Right lobe of liver (tissue), 6 donors: ENCODE measurements around the gene HOXA9. TPM values are rescaled to one million over a fixed set of nuclear protein-coding genes. Genes with fewer than 3 reads are reported as not detected.

Experiments used
- ATAC-seq, 4 donors: fragments of 200-7000 bp; cut with Tn5 transposase; one replicate each; pipeline ENCODE4 v1.9.1; 2020; ENCODE audit warnings: mild to moderate bottlenecking in 4 of 4, moderate library complexity in 4 of 4
- DNase-seq, 3 donors: peaks; one replicate each; pipeline ENCODE4 v3.0.0-alpha.2; 2020
- H3K27ac ChIP-seq, 3 donors: fragments of 200-600 bp; one replicate each; pipeline ENCODE4 v1.8.0; 2022
- H3K27me3 ChIP-seq, 2 donors: fragments of 200-600 bp; one replicate each; pipeline ENCODE4 v1.8.0; 2022
- H3K36me3 ChIP-seq, 4 donors: fragments of 200-600 bp; sonication (generic) in 1 of 4; one replicate each; pipeline versions ENCODE4 v1.5.1 to v1.8.0; 2017 to 2022; ENCODE audit warnings: control low read depth in 1 of 4
- H3K4me1 ChIP-seq, 4 donors: fragments of 200-600 bp; sonication (generic) in 1 of 4; one replicate each; pipeline versions ENCODE4 v1.5.1 to v1.8.0; 2017 to 2022; ENCODE audit warnings: control low read depth in 1 of 4
- H3K4me3 ChIP-seq, 3 donors: fragments of 200-600 bp; one replicate each; pipeline ENCODE4 v1.8.0; 2022
- H3K9me3 ChIP-seq, 4 donors: fragments of 200-600 bp; sonication (generic) in 1 of 4; one replicate each; pipeline versions ENCODE4 v1.5.1 to v1.8.0; 2017 to 2022; ENCODE audit warnings: control low read depth in 1 of 4
- POLR2A ChIP-seq: fragments of 450-650 bp; IDR thresholded peaks from one replicate; pipeline ENCODE4 v1.6.1; 2017; ENCODE audit warnings: antibody characterized with exemption, mild to moderate bottlenecking
- WGBS: methylation state at CpG from one replicate; pipeline ENCODE4 v1.1.6; 2018; ENCODE audit warnings: low coverage, low lambda C conversion rate; ENCODE audit not compliant: insufficient coverage; ENCODE audit errors: missing lambda C conversion rate; 5-methylcytosine and 5-hydroxymethylcytosine counted together
- intact Hi-C, 2 donors: fragments of 100-400 bp; cut with DNase I; formaldehyde crosslinking; loops; one replicate each; pipeline versions ENCODE4 v1.11.2 to v1.14.1; 2022
- total RNA-seq, 6 experiments: library from RNA; depleted of rRNA in 2 of 6; stranded (reverse); fragments of >200 nt in 2 of 6; fragmentation: NEBNext Ultra II Directional in 3 of 6; extraction: Animal tissue kit (Norgen Biotek cat#: 25700) in 3 of 6; gene quantifications; one replicate each; pipeline versions ENCODE4 v1.1.0 to v1.2.4, GENCODE V29; 2016 to 2023
- TF ChIP-seq, protein P1 (sequence below), 4 donors: fragments of 200-600 bp in 3 of 4; fragments of 450-650 bp in 1 of 4; IDR thresholded peaks; one replicate each; pipeline versions ENCODE4 v1.5.1 to v1.8.0; 2016 to 2022; ENCODE audit warnings: antibody characterized with exemption in 4 of 4, mild to moderate bottlenecking in 2 of 4
- donor health status: DM: no; HTN: yes; CAD: no.
- donor health status: DM: no; HTN: no; CAD: no.
- donor health status: DM: no; HTN: no; CAD: no.
- donor health status: DM: no; HTN: yes; CAD: no.
- donor health status: DM: no; HTN: yes; CAD: no.

HOXA9 gene
- total RNA-seq, 6 experiments from 2014 or later = 0.09 TPM; not detected in 5

DNA sequence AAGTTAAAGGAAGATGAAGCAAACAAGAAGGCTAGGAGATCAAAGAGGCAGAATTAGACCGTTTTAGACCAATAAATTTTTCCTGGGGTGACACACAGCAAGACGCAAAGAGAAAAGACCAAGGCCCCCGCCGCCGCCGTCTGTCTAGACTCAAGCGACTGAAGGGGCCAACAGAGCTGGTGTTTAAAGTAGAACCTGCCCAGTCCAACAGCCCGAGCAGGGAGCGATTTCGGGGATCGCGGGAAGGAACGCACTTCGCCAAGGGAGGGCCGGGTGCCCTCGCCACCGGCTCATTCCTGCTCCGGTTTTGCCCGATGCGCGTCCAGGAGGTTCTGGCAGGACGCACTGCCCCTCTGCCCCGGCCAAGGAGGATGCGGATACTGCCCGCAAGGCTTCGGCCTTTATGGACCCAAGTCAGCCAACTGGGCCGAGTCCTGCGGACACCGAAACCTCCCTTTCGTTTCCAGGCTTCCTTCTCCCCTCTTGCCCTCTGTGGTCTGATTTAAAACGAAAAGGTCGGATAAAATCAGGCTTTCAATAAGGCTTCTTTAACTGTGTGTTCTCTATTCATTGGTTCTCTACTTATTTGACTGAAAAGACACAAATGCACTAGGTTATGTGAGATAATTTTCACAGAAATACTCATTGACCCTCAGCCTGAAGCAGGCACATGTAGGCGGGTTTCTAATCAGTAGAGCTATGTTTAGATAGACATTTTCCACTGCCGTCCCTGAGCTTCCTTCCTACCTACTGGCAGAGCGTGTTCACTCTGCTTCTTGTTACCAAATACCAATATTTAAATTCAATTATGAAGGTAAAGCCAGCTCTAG lies 6.7 kb downstream of the HOXA9 start:
- no peaks in the 10 kb centered on the region for H3K36me3 ChIP-seq
- no peaks in the 10 kb centered on the region for H3K9me3 ChIP-seq
- no peak for ATAC-seq
- WGBS = 7% methylated on average over 19 of the region's 35 CpGs
- no peak for DNase-seq
- H3K27me3 ChIP-seq = peaks cover 27 to 48% of the 10 kb centered on the region in 2 donors
- intact Hi-C loops = loop anchor here (5.0 to 10.0 kb wide), 2 partner anchors 481 to 784 kb away; no protein-coding TSS in a partner anchor
- TF ChIP-seq POLR2A = no peak
- TF ChIP-seq, protein P1, sequence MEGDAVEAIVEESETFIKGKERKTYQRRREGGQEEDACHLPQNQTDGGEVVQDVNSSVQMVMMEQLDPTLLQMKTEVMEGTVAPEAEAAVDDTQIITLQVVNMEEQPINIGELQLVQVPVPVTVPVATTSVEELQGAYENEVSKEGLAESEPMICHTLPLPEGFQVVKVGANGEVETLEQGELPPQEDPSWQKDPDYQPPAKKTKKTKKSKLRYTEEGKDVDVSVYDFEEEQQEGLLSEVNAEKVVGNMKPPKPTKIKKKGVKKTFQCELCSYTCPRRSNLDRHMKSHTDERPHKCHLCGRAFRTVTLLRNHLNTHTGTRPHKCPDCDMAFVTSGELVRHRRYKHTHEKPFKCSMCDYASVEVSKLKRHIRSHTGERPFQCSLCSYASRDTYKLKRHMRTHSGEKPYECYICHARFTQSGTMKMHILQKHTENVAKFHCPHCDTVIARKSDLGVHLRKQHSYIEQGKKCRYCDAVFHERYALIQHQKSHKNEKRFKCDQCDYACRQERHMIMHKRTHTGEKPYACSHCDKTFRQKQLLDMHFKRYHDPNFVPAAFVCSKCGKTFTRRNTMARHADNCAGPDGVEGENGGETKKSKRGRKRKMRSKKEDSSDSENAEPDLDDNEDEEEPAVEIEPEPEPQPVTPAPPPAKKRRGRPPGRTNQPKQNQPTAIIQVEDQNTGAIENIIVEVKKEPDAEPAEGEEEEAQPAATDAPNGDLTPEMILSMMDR (IDR thresholded peaks at IDR 0.05) = no peak
- H3K4me1 ChIP-seq = peaks cover 0 to 15% (median 6%) of the 10 kb centered on the region in 4 donors
- no peak overlapping the region for H3K27ac ChIP-seq
- H3K4me3 ChIP-seq = no peak overlapping the region

- H3K27ac ChIP-seq = no peak overlapping the region
- DNase-seq (no peak), ATAC-seq (no peak)
- H3K4me1 ChIP-seq = peaks cover 0 to 15% (median 6%) of the 10 kb centered on the region in 4 donors
- intact Hi-C loops = loop anchor here (5.0 to 10.0 kb wide), 2 partner anchors 481 to 783 kb away; no protein-coding TSS in a partner anchor
- WGBS = 8% methylated on average over 25 of the region's 30 CpGs
- no peaks in the 10 kb centered on the region for H3K9me3 ChIP-seq
- H3K36me3 ChIP-seq = no peaks in the 10 kb centered on the region
- H3K4me3 ChIP-seq = no peak overlapping the region
- peaks cover 29 to 50% of the 10 kb centered on the region in 2 donors for H3K27me3 ChIP-seq
- no peak for TF ChIP-seq POLR2A
- TF ChIP-seq, protein P1 (IDR thresholded peaks at IDR 0.05) = no peak
Measured at GRCh38 chr7:27157702-27158431, 7.5 kb downstream of the HOXA9 start.

DNA sequence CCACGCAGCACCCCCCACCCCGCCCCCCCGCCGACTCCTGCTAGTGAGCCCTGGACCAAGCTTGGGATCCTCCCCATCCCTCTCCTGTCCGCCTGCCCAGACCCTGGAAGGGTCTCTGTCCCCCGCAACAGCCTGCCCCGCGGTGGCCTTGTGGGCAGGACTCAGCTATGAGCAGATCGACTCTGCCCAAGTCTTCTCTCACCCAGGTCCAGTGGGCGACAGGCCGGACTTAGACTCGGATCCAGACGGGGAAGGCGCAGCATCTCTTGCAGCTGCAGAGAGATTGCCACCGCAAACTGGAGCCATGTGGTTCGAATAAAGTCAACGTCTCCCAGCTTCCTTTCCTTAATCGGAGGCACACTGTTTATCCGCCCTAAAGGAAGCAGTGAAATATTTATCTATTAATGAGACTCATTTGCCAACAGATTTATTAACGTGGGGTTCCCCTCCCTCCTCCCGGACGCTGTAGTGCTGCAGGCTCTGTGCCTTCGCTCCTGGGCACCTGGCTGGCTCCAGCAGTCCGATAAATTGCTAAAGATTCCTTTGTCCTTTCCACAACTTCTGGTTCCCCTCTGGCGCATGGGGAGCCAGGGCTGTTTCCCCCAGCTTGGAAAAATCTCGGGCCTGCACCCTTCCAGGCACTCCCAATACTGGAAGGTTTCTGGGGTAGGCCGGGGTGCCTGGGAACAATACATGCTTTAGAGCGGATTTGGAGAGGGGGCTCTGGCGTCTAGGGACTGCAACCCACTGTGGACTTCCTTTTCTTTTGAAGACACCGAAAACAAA lies 8.2 kb downstream of the HOXA9 start:
- Histone ChIP-seq H3K27me3 (peaks cover 32 to 57% of the 10 kb centered on the region in 2 donors), H3K4me1 (peaks cover 0 to 15% (median 6%) of the 10 kb centered on the region in 4 donors), H3K4me3 (no peak overlapping the region), H3K27ac (no peak overlapping the region), H3K9me3 (no peaks in the 10 kb centered on the region), H3K36me3 (no peaks in the 10 kb centered on the region)
- intact Hi-C loops = loop anchor here (5.0 to 10.0 kb wide), 2 partner anchors 480 to 782 kb away; no protein-coding TSS in a partner anchor
- no peak for TF ChIP-seq POLR2A
- TF ChIP-seq, protein P1 (IDR thresholded peaks at IDR 0.05) = no peak
- DNase-seq (peak in 1 of 3 donors; percentile 28), ATAC-seq (no peak)
- 11% methylated on average over 15 of the region's 30 CpGs for WGBS

- DNase-seq (peak in 1 of 3 donors; percentile 31), ATAC-seq (no peak)
- Histone ChIP-seq H3K4me1 (peaks cover 0 to 15% (median 6%) of the 10 kb centered on the region in 4 donors), H3K27me3 (peaks cover 32 to 60% of the 10 kb centered on the region in 2 donors), H3K27ac (no peak within 1 kb of the TSS), H3K36me3 (no peaks in the 10 kb centered on the region), H3K9me3 (no peaks in the 10 kb centered on the region), H3K4me3 (no peak within 1 kb of the TSS)
- 3% methylated on average over 6 of the region's 33 CpGs for WGBS
- TF ChIP-seq, protein P1 (IDR thresholded peaks at IDR 0.05) = no peak
- TF ChIP-seq POLR2A = no peak
- intact Hi-C loops = loop anchor here (5.0 to 10.0 kb wide), 2 partner anchors 479 to 782 kb away; no protein-coding TSS in a partner anchor
Measured at GRCh38 chr7:27156508-27156898, 8.8 kb downstream of the HOXA9 start, which contains the start of gene HOXA7. Gene HOXA7 (minus strand): TSS chr7:27156675. CDS start chr7:27156545, 130 bp downstream.
